ENCODE results near the gene PDE6A. TPM values are rescaled to one million over a fixed set of nuclear protein-coding genes. Genes with fewer than 3 reads are reported as not detected.

Gene PDE6A
- total and polyA plus RNA-seq, 2 of the 8 experiments (the other 6 are each of a cell fraction or from before 2014, with no cell fraction given) = not detected

DNA sequence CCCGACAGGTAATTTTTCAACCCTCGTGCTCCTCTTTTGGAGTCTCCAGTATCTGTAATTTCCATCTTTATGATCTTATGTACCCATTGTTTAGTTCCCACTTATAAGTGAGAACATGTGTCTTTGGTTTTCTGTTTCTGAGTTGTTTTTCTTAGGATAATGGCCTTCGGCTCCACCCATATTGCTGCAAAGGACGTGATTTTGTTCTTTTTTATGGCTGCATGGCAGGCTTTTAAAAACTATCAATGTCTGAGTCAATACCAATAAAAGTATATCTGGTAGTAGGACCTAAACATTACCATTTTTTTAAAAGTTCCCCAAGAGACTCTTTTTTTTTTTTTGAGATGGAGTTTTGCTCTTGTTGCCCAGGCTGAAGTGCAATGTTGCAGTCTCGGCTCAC, 12.1 kb upstream of the PDE6A start:
- Histone ChIP-seq H3K79me2 (ENCODE audit: control insufficient read depth in 1 of 2, insufficient read depth in 2 of 2, low read length in 2 of 2) (no peaks in the 10 kb centered on the region), H3K36me3 (ENCODE audit: control insufficient read depth in 2 of 4, insufficient read depth in 4 of 4, low read length in 3 of 4) (no peaks in the 10 kb centered on the region), H3K23ac (ENCODE audit: insufficient read length) (no peak overlapping the region), H3K4me1 (replicated peaks in 1 of 4; ENCODE audit: control insufficient read depth in 3 of 4, insufficient read depth in 4 of 4, low read length in 3 of 4) (peaks cover 0 to 8% (median 5%) of the 10 kb centered on the region in 4 experiments; a peak in 4 of 7 replicates), H2BK5ac (ENCODE audit: low read depth, low read length) (no peak overlapping the region), H3K18ac (ENCODE audit: extremely low read depth, low read length) (no peak overlapping the region), H2BK120ac (replicated peaks; ENCODE audit: low read depth, low read length) (no peak overlapping the region), H4K20me1 (replicated peaks in 1 of 2; ENCODE audit: control insufficient read depth in 1 of 2, insufficient read depth in 2 of 2, low read length in 2 of 2) (no peaks in the 10 kb centered on the region), H3K14ac (ENCODE audit: insufficient read length) (no peak overlapping the region), H2BK12ac (ENCODE audit: low read depth, low read length) (no peak overlapping the region), H3K56ac (replicated peaks; ENCODE audit: insufficient read length, low read depth, low read length) (no peak overlapping the region), H3K9ac (replicated peaks in 1 of 4; ENCODE audit: extremely low read depth in 1 of 4, low read depth in 3 of 4, low read length in 3 of 4) (no peak overlapping the region), H2BK15ac (ENCODE audit: low read length) (no peak overlapping the region), H3K27me3 (replicated peaks in 1 of 4; ENCODE audit: control insufficient read depth in 3 of 4, extremely low read depth in 1 of 4, insufficient read depth in 3 of 4, low read length in 3 of 4) (peaks cover 0 to 5% (median under 1%) of the 10 kb centered on the region in 4 experiments; a peak in 3 of 7 replicates), H2AFZ (ENCODE audit: low read length) (no peak overlapping the region), H2BK20ac (ENCODE audit: low read length) (no peak overlapping the region), H2AK5ac (ENCODE audit: low read depth, low read length) (no peak overlapping the region), H3K9me3 (ENCODE audit: insufficient read depth in 2 of 2, low read depth in 1 of 2, low read length in 1 of 2) (no peaks in the 10 kb centered on the region), H3K4me3 (ENCODE audit: extremely low read depth in 1 of 4, insufficient read depth in 2 of 4, low read depth in 3 of 4, low read length in 4 of 4) (no peak overlapping the region), H3K4me2 (ENCODE audit: insufficient read depth in 1 of 2, low read depth in 2 of 2, low read length in 2 of 2) (no peak overlapping the region), H3K4ac (replicated peaks; ENCODE audit: insufficient read length, low read depth, low read length) (no peak overlapping the region), H3K27ac (ENCODE audit: low read depth, low read length) (no peak overlapping the region), H4K5ac (ENCODE audit: insufficient read length, low read depth, low read length) (no peak overlapping the region), H3K79me1 (ENCODE audit: low read depth, low read length) (no peaks in the 10 kb centered on the region), H4K91ac (replicated peaks; ENCODE audit: insufficient read length, low read length) (no peak overlapping the region), H4K8ac (ENCODE audit: extremely low read depth, insufficient read depth, low read length) (no peak overlapping the region), H3K23me2 (ENCODE audit: low read depth, low read length) (peaks cover 9% of the 10 kb centered on the region)
- WGBS, 2 experiments (ENCODE audit: extremely low coverage in 1 of 2, insufficient coverage in 1 of 2, insufficient read length in 1 of 2, insufficient replicate concordance in 2 of 2, low coverage in 1 of 2, low lambda C conversion rate in 2 of 2, missing lambda C conversion rate in 1 of 2) = 72% methylated on average over 5 of the region's 5 CpGs; no CpG with 5 or more reads in 1 of the 2 experiments
- DNase-seq (ENCODE audit: low read depth in 1 of 2, low spot score in 2 of 2) (no peak), FAIRE-seq (no peak)
- ChIA-PET CTCF (ENCODE audit: partially characterized antibody) (interaction anchor here (3.1 to 6.8 kb wide), 2 partner anchors 22 to 34 kb away, joined by 14 to 80 read pairs; no protein-coding TSS in a partner anchor), POLR2A (ENCODE audit: partially characterized antibody) (no interaction called here)
- no peak for TF ChIP-seq NRF1 (IDR thresholded peaks at IDR 0.05; ENCODE audit: low read depth, low read length)
- TF ChIP-seq SIRT6 (IDR thresholded peaks at IDR 0.05; ENCODE audit: low read length) = no peak
